GM18951 (cell line): ENCODE data around the gene FSTL1.
"Not testable (repeated sequence)": the region's sequence is repeated elsewhere in the genome, so short reads cannot be mapped to it uniquely, and the experiment has no call there.

Source experiments
- POLR2A ChIP-seq: IDR thresholded peaks from 4 replicates; pipeline ENCODE4 v1.6.1; 2011; ENCODE audit warnings: mild to moderate bottlenecking; ENCODE audit not compliant: insufficient read length, insufficient read depth; ENCODE audit errors: extremely low read depth
- in situ Hi-C: fragments of 300-500 bp; cut with MboI; formaldehyde crosslinking; loops from one replicate; pipeline ENCODE4 v1.12.0; 2022; ENCODE audit warnings: low sequenced_read_pairs, mixed read lengths, inconsistent platforms; ENCODE audit not compliant: unreplicated experiment

Gene FSTL1

GRCh38 chr3:120410116-120410515 lies 40.7 kb downstream of the FSTL1 start:
- in situ Hi-C loops, result loop anchor here (25.0 kb wide), 2 partner anchors 402 to 523 kb away; no protein-coding TSS in a partner anchor
- no peak for TF ChIP-seq POLR2A

GRCh38 chr3:120407508-120408287 lies 43.1 kb downstream of the FSTL1 start:
- TF ChIP-seq POLR2A, result no peak
- in situ Hi-C loops, result loop anchor here (5.0 to 25.0 kb wide), 3 partner anchors 165 to 520 kb away; no protein-coding TSS in a partner anchor

- in situ Hi-C loops, result loop anchor here (5.0 to 25.0 kb wide), 3 partner anchors 163 to 518 kb away; no protein-coding TSS in a partner anchor
- TF ChIP-seq POLR2A, result no peak
Measured at GRCh38 chr3:120404876-120405275, 45.9 kb downstream of the FSTL1 start.

- TF ChIP-seq POLR2A, result no peak
- in situ Hi-C loops, result loop anchor here (25.0 kb wide), 2 partner anchors 410 to 515 kb away; no protein-coding TSS in a partner anchor
Measured at GRCh38 chr3:120402257-120402656, 48.5 kb downstream of the FSTL1 start.

- in situ Hi-C loops, result no loop called here
- no peak for TF ChIP-seq POLR2A
Measured at GRCh38 chr3:120399372-120399771, 51.4 kb downstream of the FSTL1 start.

- no peak for TF ChIP-seq POLR2A
- in situ Hi-C loops, result no loop called here
Measured at GRCh38 chr3:120396469-120396868, 54.3 kb downstream of the FSTL1 start.

GRCh38 chr3:120394347-120394746 lies 56.4 kb downstream of the FSTL1 start:
- no peak for TF ChIP-seq POLR2A
- in situ Hi-C loops, result no loop called here

GRCh38 chr3:120393761-120394160 lies 57.0 kb downstream of the FSTL1 start:
- in situ Hi-C loops, result no loop called here
- TF ChIP-seq POLR2A, result no peak

GRCh38 chr3:120393243-120393642 lies 57.5 kb downstream of the FSTL1 start:
- TF ChIP-seq POLR2A, result no peak
- in situ Hi-C loops, result no loop called here

GRCh38 chr3:120382941-120383447 lies 67.8 kb downstream of the FSTL1 start:
- no peak for TF ChIP-seq POLR2A
- in situ Hi-C loops, result no loop called here

GRCh38 chr3:120381503-120381902 lies 69.3 kb downstream of the FSTL1 start:
- in situ Hi-C loops, result no loop called here
- TF ChIP-seq POLR2A, result no peak

GRCh38 chr3:120377948-120378347 lies 72.8 kb downstream of the FSTL1 start:
- in situ Hi-C loops, result not testable (repeated sequence)

GRCh38 chr3:120370463-120370862 lies 80.3 kb downstream of the FSTL1 start:
- TF ChIP-seq POLR2A, result no peak
- in situ Hi-C loops, result no loop called here

GRCh38 chr3:120369037-120369467 lies 81.7 kb downstream of the FSTL1 start:
- in situ Hi-C loops, result no loop called here
- TF ChIP-seq POLR2A, result no peak
